ENCODE results near the gene LIFR.
"Not testable (repeated sequence)": the region's sequence is repeated elsewhere in the genome, so short reads cannot be mapped to it uniquely, and the experiment has no call there.

Gene LIFR

DNA sequence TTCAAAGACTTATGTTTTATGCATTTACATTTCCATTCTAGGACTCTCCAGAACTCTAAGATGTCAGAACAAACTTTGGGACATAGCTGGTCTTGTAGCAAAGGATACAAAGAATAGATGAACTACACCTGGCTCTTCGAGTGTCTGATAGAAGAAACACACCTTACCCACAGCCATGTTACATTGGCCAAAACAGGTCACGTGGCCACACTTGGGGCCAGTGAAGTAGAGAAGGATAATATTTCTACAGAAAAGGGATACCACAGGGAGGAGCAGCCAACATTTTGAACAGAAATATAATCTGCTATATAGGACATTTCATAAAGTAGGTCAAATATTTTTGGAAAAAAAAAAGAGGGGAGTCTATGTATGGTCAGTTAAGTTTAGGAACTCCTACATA is 22.7 kb upstream of the LIFR start:
- DNase-seq = no peak

DNA sequence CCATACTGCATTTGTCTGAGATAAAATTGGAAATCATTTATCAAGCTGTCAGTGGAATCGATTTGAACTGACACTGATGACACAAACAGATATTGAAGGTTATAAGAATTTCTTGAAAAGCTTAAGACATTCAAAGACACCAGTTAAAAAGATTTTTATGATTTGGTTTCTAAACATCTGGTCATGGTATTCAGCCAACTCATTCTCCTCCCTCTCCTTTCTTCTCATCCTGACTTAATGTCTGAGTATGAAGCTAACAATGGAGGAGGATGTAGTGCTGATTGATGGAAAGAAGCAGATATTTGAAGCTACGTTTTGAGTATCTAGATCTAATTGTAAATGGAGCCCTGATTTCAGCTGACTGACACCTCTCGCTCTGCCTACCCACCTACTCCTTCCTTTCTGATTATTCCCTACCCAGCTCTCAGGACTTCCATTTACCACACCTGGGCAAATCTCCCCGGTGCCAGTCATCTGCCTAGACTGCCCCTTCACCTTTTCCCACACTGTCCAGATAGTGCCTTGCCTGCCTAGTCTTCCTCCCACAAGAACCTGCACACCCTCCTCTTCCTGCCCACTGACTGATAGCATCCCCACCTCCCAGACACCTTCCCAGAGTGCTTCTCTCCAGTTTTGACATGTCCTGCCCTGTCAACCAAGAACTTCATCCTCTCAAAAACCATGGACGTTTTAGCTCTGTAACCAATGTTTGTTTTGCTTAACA is 20.7 kb upstream of the LIFR start:
- no peak for DNase-seq

DNA sequence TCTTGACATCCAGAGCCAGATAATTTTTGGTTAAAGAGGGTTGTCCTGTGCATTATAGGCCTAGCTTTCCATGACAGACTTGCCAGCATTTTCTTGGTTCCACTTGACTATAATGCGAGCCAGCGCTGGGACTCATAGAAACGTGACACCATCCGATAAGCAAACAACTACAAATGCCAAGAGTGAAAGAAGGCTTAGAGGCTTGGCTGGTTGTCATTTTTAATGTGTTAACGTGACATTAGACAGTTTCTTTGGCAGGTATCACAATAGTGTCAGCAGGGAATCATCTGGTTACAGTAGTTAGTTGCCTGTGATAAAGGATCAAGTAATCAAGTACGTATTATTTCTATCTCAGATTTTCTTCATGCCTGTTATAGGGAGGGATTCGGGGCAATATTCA is 20.0 kb upstream of the LIFR start:
- DNase-seq = no peak

DNA sequence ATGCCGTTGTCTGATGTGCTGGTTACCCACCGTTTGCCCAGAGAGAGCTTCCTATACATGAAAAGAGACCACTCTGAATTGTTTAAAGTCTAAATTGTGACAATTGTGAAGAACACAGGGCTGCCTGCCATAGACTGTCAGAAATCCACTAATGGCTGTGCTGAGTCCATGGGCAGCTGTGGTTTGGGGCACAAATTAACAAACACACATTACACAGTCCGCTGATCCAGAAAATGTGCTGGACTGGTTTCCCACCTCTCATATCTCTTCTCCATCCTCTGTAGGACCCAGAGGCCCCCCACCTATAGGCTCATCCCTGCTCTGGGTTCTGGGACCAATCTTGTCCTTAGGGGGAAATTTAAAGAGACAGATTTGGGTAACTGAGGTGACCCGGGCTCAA is 19.0 kb upstream of the LIFR start:
- no peak for DNase-seq

GRCh38 chr5:38574009-38574408 is 17.6 kb upstream of the LIFR start:
- DNase-seq = no peak

DNA sequence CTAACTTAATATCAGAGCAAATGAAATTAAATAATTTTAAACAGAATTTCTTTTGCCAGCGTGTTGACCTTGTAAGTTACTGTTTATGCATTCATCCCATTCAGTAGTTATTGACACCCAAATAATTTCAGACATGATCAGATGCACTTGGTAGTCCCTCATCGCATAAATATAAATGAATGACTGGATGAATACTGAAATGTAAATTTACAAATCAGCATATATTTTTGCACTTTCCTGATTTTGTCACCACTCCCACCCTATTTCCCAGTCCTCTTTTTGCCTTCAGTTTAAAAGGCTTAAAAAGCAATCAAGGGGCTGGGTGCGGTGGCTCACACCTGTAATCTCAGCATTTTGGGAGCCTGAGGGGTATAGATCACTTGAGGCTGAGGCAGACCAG is 17.1 kb upstream of the LIFR start:
- DNase-seq = no peak

DNA sequence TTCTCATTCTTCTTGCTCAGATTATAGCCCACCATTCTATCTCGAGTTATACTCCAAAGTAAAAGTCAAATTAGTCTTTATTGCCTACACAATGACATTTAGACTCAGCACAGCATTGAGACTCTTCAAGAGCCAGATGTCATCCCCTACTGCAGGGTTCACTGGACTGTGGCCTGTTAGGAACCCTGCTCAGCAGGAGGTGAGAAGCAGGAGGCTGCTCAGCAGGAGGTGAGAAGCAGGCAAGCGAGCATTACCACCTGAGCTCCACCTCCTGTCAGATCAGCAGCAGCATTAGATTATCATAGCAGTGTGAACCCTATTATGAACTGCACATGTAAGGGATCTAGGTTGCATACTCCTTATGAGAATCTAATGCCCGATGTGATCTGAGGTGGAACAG is 12.7 kb upstream of the LIFR start:
- DNase-seq = no peak

GRCh38 chr5:38567306-38567705 is 10.9 kb upstream of the LIFR start:
- not testable (repeated sequence) for DNase-seq

DNA sequence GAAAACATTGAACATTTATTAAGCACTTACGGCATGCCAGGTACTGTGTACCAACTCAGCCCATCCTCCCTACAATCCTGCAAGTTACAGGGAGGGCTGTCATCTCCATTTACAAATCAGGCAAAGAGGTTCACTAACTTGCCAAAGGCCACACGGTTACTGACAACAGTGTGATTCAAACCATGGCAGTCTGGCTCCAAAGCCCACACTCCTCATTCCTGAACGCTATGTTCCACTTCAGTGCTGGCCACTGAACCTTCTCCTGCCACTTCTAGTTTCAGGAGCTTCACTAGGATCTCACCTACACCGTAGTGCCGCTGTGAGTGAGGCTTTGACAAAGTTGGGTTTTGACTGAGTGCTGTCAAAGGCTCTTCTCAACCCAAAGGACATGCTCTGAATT is 7.2 kb upstream of the LIFR start:
- DNase-seq = no peak

GRCh38 chr5:38562444-38563210 is 6.2 kb upstream of the LIFR start:
- DNase-seq = no peak

DNA sequence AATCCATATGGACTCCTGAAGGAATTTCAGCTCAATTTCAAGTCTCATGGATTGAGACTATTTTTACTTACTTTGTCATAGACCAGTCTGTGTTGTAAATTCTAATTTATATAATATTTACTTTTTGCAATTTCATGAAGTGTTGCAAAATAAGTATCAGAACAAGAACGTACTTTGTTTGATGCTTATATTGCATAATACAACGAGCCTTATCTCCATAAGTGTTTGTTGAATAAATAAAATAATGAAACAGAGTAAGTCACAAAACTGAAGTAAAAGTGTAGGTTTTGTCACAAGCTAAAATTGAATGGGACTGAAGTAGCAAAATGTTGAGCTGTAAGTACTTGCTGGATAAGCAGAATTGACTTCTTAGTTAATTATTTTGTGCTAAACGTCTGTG is 3.0 kb upstream of the LIFR start:
- DNase-seq = no peak

DNA sequence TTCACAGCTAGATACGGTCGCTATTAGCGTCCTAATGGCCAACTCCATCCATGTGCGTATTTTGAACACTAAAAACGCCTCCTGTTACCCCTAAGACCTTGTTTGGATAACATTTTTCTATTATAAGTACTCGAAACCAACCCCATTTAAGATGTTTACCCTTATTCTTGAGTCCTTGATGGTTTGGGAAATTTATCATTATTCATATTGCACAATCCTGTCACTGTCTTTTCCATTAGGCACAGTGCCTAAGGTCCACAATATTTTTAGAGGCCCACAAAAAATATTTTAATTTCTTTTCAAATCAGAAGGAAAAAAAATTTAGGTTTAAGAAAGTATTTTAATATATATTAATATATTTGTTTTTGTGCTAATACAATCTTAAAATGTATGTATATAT is 1.3 kb upstream of the LIFR start:
- no peak for DNase-seq

- DNase-seq = no peak
Measured at GRCh38 chr5:38557308-38557710, 863 bp upstream of the LIFR start.

GRCh38 chr5:38556088-38556598 is 303 bp downstream of the LIFR start:
- no peak for DNase-seq

- DNase-seq = no peak
Measured at GRCh38 chr5:38555354-38556087, 925 bp downstream of the LIFR start.

DNA sequence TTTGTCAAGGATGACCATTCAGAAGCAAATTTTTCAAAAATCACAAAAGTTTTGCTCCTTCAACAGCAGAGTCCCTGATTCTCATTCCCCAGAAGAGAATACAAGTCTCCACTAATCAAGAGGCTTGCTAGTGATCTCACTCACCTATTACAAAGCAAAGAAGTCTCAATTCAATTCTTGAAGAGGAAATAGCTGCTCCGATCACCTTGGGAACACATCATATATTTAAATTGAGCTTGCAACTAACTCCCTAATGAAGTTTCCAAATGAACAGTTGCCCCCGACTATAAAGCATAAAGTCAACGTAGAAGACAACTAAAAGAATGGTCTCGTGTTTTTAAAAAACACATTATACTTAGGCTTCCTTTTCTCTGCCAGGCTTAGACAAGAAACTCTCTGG is 1.6 kb downstream of the LIFR start:
- DNase-seq = no peak

- no peak for DNase-seq
Measured at GRCh38 chr5:38554403-38554802, 2.0 kb downstream of the LIFR start.

GRCh38 chr5:38553001-38553521 is 3.4 kb downstream of the LIFR start:
- no peak for DNase-seq

GRCh38 chr5:38551030-38552017 is 5.1 kb downstream of the LIFR start:
- DNase-seq = peak; percentile 14 to 32

- no peak for DNase-seq
Measured at GRCh38 chr5:38548064-38548759, 8.2 kb downstream of the LIFR start.

DNA sequence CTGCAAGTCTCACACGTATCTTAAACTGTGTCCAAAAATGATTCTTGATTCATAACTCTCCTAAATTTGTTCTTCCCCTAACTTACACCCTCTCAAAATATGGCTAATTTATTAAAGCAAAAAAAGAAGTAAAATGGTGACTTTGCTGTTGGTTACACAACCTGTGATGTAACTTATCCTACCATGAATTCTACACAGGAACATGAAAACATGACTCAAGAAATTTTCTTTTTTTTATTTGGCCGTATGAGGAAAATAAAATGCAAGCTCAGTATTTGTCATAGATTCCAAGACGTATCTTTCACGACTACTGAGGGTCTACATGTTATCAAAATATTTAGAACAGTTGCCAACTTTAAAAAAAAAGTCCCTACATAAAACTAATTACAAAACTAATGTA is 9.2 kb downstream of the LIFR start:
- DNase-seq = no peak

Measured in NCI-H1930 (cell line).